ENCODE results near the gene KRT73. TPM values are rescaled to one million over a fixed set of nuclear protein-coding genes. Genes with fewer than 3 reads are reported as not detected.

KRT73 gene
- total RNA-seq, 1 donor from 2014 or later = 0.52 TPM

DNA sequence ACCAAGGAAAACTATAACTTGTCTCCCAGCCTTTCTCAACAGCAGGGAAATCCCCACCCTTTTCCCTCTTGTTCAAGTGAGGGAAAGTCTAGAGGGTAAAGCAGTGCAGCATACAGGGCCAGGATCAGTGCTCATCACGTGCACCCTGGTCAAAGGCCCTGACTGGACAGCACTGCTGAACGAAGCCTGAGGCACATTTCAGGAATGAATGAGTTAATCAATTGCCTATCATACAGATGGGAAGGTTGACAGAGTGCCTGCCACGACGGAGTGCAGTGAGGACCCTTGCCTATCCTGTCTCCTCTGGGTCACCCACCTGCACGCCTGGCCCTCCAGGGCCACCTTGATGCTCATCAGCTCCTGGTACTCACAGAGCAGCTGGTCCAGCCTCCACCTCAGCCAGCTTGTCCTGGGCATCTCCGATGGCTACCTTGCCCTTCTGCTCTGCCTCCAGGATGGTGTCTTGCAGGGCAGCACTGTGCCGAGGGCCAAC, 11.7 kb upstream of the KRT73 start:
- H3K27me3 ChIP-seq = peaks cover 6% of the 10 kb centered on the region
- no peak for DNase-seq
- no peak overlapping the region for H3K27ac ChIP-seq
- no peaks in the 10 kb centered on the region for H3K36me3 ChIP-seq
- no peak for ATAC-seq
- no peaks in the 10 kb centered on the region for H3K9me3 ChIP-seq
- intact Hi-C loops (cut with DNase I) = no loop called here
- no peaks in the 10 kb centered on the region for H3K4me1 ChIP-seq
- no peak overlapping the region for H3K4me3 ChIP-seq
- no peak for TF ChIP-seq CTCF (IDR thresholded peaks at IDR 0.05)

DNA sequence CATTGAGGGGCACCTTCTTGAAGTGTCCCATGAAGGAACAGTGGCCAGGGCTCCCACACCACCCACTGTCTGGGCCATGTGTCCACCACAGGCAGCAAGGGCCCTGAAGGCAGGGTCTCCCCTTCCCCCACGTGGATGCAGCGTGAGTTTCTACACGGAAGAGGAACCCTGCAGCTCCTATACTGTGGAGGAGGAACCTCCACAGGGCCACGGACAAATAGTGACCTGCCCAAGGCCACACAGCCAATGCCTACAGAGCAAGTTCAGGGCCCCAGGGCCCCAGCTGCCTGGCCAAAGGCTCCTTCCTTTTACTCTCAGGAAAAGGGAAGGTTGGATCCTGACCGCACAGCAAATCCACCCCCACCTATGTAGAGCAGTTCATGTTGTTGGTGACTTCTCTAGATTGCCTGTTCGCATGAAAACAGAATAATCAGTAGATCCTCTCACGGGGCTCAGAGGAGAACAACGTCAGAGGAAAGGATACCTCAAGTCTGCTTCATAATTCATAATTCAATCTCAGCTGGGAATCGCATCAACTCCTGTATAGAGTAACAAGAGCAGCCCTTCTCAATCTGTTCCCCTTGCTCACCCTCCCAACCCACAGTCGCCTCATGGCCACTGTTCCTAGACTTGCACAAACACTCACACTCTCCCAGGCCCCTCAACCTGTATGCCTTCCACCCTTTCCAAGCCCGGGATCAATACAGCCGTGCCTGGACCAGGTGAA, 11.1 kb upstream of the KRT73 start:
- H3K4me1 ChIP-seq = no peaks in the 10 kb centered on the region
- no peaks in the 10 kb centered on the region for H3K36me3 ChIP-seq
- no peak overlapping the region for H3K4me3 ChIP-seq
- intact Hi-C loops (cut with DNase I) = no loop called here
- H3K27ac ChIP-seq = no peak overlapping the region
- no peak for TF ChIP-seq CTCF (IDR thresholded peaks at IDR 0.05)
- peaks cover 6% of the 10 kb centered on the region for H3K27me3 ChIP-seq
- DNase-seq (no peak), ATAC-seq (peak; percentile 57)
- no peaks in the 10 kb centered on the region for H3K9me3 ChIP-seq

- H3K4me1 ChIP-seq = no peaks in the 10 kb centered on the region
- peaks cover 6% of the 10 kb centered on the region for H3K27me3 ChIP-seq
- intact Hi-C loops (cut with DNase I) = no loop called here
- H3K36me3 ChIP-seq = no peaks in the 10 kb centered on the region
- DNase-seq (no peak), ATAC-seq (no peak)
- H3K4me3 ChIP-seq = no peak overlapping the region
- H3K9me3 ChIP-seq = no peaks in the 10 kb centered on the region
- TF ChIP-seq CTCF (IDR thresholded peaks at IDR 0.05) = no peak
- H3K27ac ChIP-seq = no peak overlapping the region
Measured at GRCh38 chr12:52628841-52629240, 10.5 kb upstream of the KRT73 start.

GRCh38 chr12:52628111-52628507, 9.8 kb upstream of the KRT73 start:
- Histone ChIP-seq H3K27ac (no peak overlapping the region), H3K4me3 (no peak overlapping the region), H3K36me3 (no peaks in the 10 kb centered on the region), H3K9me3 (no peaks in the 10 kb centered on the region), H3K27me3 (no peaks in the 10 kb centered on the region), H3K4me1 (no peaks in the 10 kb centered on the region)
- ATAC-seq (no peak), DNase-seq (no peak)
- no peak for TF ChIP-seq CTCF (IDR thresholded peaks at IDR 0.05)
- intact Hi-C loops (cut with DNase I) = no loop called here

DNA sequence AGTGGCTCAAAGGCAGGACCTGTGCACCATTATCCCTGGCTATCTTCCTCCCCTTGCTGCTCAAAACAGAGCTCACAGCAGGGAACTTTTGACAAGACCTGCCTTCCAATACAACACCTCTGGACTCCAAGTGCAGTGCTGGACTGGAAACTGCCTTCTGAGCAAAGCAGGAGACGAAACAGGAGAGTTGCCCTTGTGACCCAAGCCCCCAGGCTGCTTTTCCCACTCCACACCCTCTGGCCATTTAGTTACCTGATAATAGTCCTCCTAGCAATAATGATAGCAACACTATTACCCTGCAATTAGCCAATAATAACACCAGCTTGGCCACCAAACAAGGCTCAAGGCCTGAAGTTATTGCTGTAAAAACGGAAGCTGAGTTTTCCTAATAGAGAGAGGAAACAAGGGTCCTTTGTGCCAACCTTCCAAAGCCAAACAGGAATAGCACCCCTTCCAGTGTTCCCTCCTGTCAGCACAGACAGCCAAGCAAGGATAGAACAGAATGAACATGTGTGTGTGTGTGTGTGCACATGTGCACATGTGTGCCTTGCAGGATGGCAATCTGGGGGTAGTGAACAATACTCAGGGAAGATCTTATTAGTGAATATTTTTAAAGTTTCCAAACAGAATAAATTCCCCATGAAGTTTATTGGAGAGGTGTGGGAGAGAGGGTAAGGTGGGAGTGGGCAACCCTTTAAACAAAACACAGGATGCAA, 9.2 kb upstream of the KRT73 start:
- ATAC-seq (no peak), DNase-seq (no peak)
- no peaks in the 10 kb centered on the region for H3K9me3 ChIP-seq
- H3K27me3 ChIP-seq = no peaks in the 10 kb centered on the region
- no peak overlapping the region for H3K4me3 ChIP-seq
- TF ChIP-seq CTCF (IDR thresholded peaks at IDR 0.05) = no peak
- intact Hi-C loops (cut with DNase I) = no loop called here
- no peak overlapping the region for H3K27ac ChIP-seq
- H3K4me1 ChIP-seq = no peaks in the 10 kb centered on the region
- no peaks in the 10 kb centered on the region for H3K36me3 ChIP-seq

All from upper lobe of right lung (tissue), 1 donor.